Fibroblast of the aortic adventitia (primary cell): ENCODE measurements around the gene CLEC1A. TPM values are rescaled to one million over a fixed set of nuclear protein-coding genes. Genes with fewer than 3 reads are reported as not detected.
A peak's percentile ranks its signal among the peaks of the same experiment; 100 is the strongest.
"Not testable (repeated sequence)": the region's sequence is repeated elsewhere in the genome, so short reads cannot be mapped to it uniquely, and the experiment has no call there.

Experiments
- DNase-seq: peaks from one replicate; pipeline ENCODE4 v3.0.0-alpha.2; 2010; ENCODE audit warnings: low read depth
- H3K4me3 ChIP-seq: 2 replicates; pipeline ENCODE4 v1.5.1; 2011; ENCODE audit warnings: low read depth, mild to moderate bottlenecking, control low read depth, low read length, moderate library complexity
- CTCF ChIP-seq: IDR thresholded peaks from 2 replicates; pipeline ENCODE4 v1.5.1; 2011; ENCODE audit warnings: mild to moderate bottlenecking, low read length, control low read depth, inconsistent platforms; ENCODE audit not compliant: insufficient read depth
- total RNA-seq: library from RNA; depleted of rRNA; stranded (reverse); fragments of >200 nt; gene quantifications from 2 replicates; pipeline ENCODE4 v1.2.3, GENCODE V29; 2012; ENCODE audit warnings: low replicate concordance

The CLEC1A gene
- total RNA-seq, 1 donor: not detected

GRCh38 chr12:10033783-10034545 is 64.8 kb downstream of the CLEC1A start:
- DNase-seq: peak; percentile 9
- TF ChIP-seq CTCF: no peak
- no peak overlapping the region for H3K4me3 ChIP-seq

GRCh38 chr12:10031771-10032175 is 67.0 kb downstream of the CLEC1A start:
- peak; percentile 46 for DNase-seq
- no peak for TF ChIP-seq CTCF
- no peak overlapping the region for H3K4me3 ChIP-seq

GRCh38 chr12:10031321-10031720 is 67.5 kb downstream of the CLEC1A start:
- no peak for TF ChIP-seq CTCF
- H3K4me3 ChIP-seq: no peak overlapping the region
- no peak for DNase-seq

DNA sequence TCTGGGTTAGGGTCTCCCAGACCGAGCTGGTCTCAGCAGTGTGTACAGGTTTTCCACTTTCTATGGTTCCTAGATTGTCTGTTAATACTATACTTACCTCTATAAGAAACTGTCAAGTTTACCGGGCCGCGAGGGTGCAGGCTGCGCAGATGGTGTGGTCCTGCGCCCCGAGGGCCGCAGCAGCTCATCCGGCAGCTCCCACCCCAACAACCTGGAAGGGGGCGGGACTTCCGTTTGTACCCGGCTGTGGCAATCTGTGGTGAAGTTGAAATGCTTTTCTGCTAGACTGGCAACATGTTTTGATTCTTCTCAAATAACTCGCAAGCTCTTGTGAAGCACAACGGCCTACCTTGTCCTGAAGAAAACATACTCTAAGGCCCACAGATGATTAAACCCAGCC is 68.3 kb downstream of the CLEC1A start, which contains the start of gene CLEC9A:
Gene CLEC9A, plus strand, starts transcription at position 237 of the 400 bp plus-strand sequence. CDS start 22,006 bp downstream, outside the sequence.
- no peak within 1 kb of the TSS for H3K4me3 ChIP-seq
- no peak for DNase-seq
- TF ChIP-seq CTCF: no peak

- no peak overlapping the region for H3K4me3 ChIP-seq
- no peak for TF ChIP-seq CTCF
- no peak for DNase-seq
Observed at GRCh38 chr12:10027721-10028120, 71.1 kb downstream of the CLEC1A start.

DNA sequence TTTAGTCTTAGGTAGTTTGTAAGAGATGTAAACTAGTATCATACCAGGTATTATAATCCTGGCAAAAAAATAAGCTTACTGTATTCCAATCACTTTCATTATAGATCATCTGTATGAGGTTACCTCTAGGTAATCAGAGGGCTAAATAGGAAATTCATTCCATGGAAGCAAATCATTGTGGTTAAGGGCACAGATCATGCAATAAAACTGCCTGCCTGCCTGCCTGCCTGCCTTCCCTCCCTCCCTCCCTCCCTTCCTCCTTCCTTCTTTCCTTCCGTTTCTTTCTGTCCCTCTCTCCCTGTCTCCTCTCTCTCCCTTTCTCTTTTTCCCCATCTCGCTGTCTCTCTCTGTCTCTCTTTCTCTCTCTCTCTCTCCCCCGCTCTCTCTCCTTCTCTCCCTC is 71.5 kb downstream of the CLEC1A start:
- TF ChIP-seq CTCF: no peak
- no peak overlapping the region for H3K4me3 ChIP-seq
- DNase-seq: no peak

GRCh38 chr12:10026666-10027065 is 72.1 kb downstream of the CLEC1A start:
- H3K4me3 ChIP-seq, DNase-seq: not testable (repeated sequence)
